Gastroesophageal sphincter (tissue), 3 donors: ENCODE data around the gene PODNL1.

Experiments used
- POLR2A ChIP-seq, 2 donors: fragments of 450-650 bp; IDR thresholded peaks; one replicate each; pipeline ENCODE4 v1.6.1; 2017; ENCODE audit warnings: antibody characterized with exemption in 2 of 2, mild to moderate bottlenecking in 2 of 2, moderate library complexity in 1 of 2
- TF ChIP-seq, protein P1 (sequence below), 4 experiments: fragments of 200-600 bp in 2 of 4; fragments of 450-650 bp in 2 of 4; sonication (generic) in 1 of 4; IDR thresholded peaks; one replicate each; pipeline ENCODE4 v1.5.1; 2017 to 2019; ENCODE audit warnings: antibody characterized with exemption in 4 of 4, mild to moderate bottlenecking in 2 of 4, moderate library complexity in 2 of 4

DNA sequence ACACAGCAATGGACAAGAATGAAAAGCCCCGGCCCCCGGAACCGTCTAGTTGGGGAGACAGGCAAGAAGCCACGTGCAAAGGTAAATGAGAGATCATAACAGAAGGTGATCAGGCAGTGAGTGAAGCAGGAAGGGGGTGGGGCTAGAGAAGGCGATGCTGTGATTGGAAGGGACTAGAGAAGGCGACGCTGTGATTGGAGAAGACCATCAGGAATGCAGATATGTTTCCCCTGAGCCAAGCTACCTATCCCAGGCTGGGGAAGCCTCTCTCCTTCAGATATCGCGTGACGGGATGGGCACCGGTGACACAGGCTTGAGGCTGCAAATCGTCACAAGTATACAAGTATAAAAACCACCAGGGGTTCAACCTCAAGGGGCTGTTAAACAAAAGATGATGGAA, 35.9 kb upstream of the PODNL1 start:
- TF ChIP-seq, protein P1, sequence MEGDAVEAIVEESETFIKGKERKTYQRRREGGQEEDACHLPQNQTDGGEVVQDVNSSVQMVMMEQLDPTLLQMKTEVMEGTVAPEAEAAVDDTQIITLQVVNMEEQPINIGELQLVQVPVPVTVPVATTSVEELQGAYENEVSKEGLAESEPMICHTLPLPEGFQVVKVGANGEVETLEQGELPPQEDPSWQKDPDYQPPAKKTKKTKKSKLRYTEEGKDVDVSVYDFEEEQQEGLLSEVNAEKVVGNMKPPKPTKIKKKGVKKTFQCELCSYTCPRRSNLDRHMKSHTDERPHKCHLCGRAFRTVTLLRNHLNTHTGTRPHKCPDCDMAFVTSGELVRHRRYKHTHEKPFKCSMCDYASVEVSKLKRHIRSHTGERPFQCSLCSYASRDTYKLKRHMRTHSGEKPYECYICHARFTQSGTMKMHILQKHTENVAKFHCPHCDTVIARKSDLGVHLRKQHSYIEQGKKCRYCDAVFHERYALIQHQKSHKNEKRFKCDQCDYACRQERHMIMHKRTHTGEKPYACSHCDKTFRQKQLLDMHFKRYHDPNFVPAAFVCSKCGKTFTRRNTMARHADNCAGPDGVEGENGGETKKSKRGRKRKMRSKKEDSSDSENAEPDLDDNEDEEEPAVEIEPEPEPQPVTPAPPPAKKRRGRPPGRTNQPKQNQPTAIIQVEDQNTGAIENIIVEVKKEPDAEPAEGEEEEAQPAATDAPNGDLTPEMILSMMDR (IDR thresholded peaks at IDR 0.05): no peak
- no peak for TF ChIP-seq POLR2A (IDR thresholded peaks at IDR 0.05)
